AG10803 (cell line): ENCODE measurements around the gene HMBS.
"Not testable (repeated sequence)": the region's sequence is repeated elsewhere in the genome, so short reads cannot be mapped to it uniquely, and the experiment has no call there.

Experiments
- DNase-seq: peaks from one replicate; pipeline ENCODE4 v3.0.0; 2010; ENCODE audit warnings: low read depth
- H3K4me3 ChIP-seq: 2 replicates; pipeline ENCODE4 v1.5.1; 2011; ENCODE audit warnings: mild to moderate bottlenecking, low read length, control low read depth
- CTCF ChIP-seq: conservative IDR thresholded peaks from 2 replicates; pipeline ENCODE4 v1.5.1; 2011; ENCODE audit warnings: mild to moderate bottlenecking, low read length, control low read depth, inconsistent platforms

HMBS gene

GRCh38 chr11:119095066-119095880 lies 10.6 kb downstream of the HMBS start:
- peak; percentile 100 for DNase-seq
- H3K4me3 ChIP-seq: peak overlapping the region; percentile 75
- no peak for TF ChIP-seq CTCF

- TF ChIP-seq CTCF: no peak
- no peak for DNase-seq
- H3K4me3 ChIP-seq: no peak overlapping the region; the same call in 1 of the 2 replicates
These were observed 15.0 kb downstream of the HMBS start for GRCh38 chr11:119099711-119100110.

GRCh38 chr11:119100246-119100970 lies 15.7 kb downstream of the HMBS start:
- DNase-seq: peak; percentile 65
- peak; percentile 63 for TF ChIP-seq CTCF
- peak overlapping the region; percentile 87 for H3K4me3 ChIP-seq

GRCh38 chr11:119100994-119101758 lies 16.5 kb downstream of the HMBS start:
- peak; percentile 17; the same call in 1 of the 2 replicates for TF ChIP-seq CTCF
- DNase-seq: no peak
- H3K4me3 ChIP-seq: peak overlapping the region; percentile 87

- H3K4me3 ChIP-seq: peak within 1 kb of the TSS; percentile 87
- peak; percentile 96 for DNase-seq
- TF ChIP-seq CTCF: no peak
These were observed 17.2 kb downstream of the HMBS start, which contains the start of gene DPAGT1 for GRCh38 chr11:119101759-119102423. TSS of gene DPAGT1 (minus strand) at chr11:119101853. CDS start at chr11:119101655, 198 bp downstream.

GRCh38 chr11:119103161-119103664 lies 18.5 kb downstream of the HMBS start:
- peak overlapping the region; percentile 87 for H3K4me3 ChIP-seq
- not testable (repeated sequence) for DNase-seq
